Ascending aorta (tissue), 2 donors: ENCODE data around the gene PPIA. TPM values are rescaled to one million over a fixed set of nuclear protein-coding genes. Genes with fewer than 3 reads are reported as not detected.
A peak's percentile ranks its signal among the peaks of the same experiment; 100 is the strongest.

Source experiments
- DNase-seq, 2 donors: peaks; one replicate each; pipeline ENCODE4 v3.0.0-alpha.2; 2019; ENCODE audit warnings: low spot score in 2 of 2
- H3K27ac ChIP-seq, 2 donors: fragments of 200-600 bp; sonication (generic); one replicate each; pipeline ENCODE4 v1.5.1; 2016 to 2017; ENCODE audit warnings: mild to moderate bottlenecking in 1 of 2
- H3K27me3 ChIP-seq: fragments of 200-600 bp; sonication (generic); one replicate; pipeline ENCODE4 v1.5.1; 2017
- H3K36me3 ChIP-seq, 2 donors: fragments of 200-600 bp; sonication (generic); one replicate each; pipeline ENCODE4 v1.5.1; 2016
- H3K4me1 ChIP-seq, 2 donors: fragments of 200-600 bp; sonication (generic); one replicate each; pipeline ENCODE4 v1.5.1; 2016 to 2017; ENCODE audit warnings: mild to moderate bottlenecking in 1 of 2
- H3K4me3 ChIP-seq, 2 donors: fragments of 200-600 bp; sonication (generic); one replicate each; pipeline ENCODE4 v1.5.1; 2016 to 2017; ENCODE audit warnings: mild to moderate bottlenecking in 1 of 2
- H3K9me3 ChIP-seq, 2 donors: fragments of 200-600 bp; sonication (generic); one replicate each; pipeline ENCODE4 v1.5.1; 2016
- CTCF ChIP-seq, 3 experiments: fragments of 200-600 bp in 2 of 3; fragments of 450-650 bp in 1 of 3; sonication (generic) in 2 of 3; IDR thresholded peaks; one replicate each; pipeline ENCODE4 v1.5.1; 2016 to 2019; ENCODE audit warnings: antibody characterized with exemption in 3 of 3, mild to moderate bottlenecking in 1 of 3, moderate library complexity in 1 of 3
- intact Hi-C: fragments of 100-400 bp; cut with DNase I; formaldehyde crosslinking; loops from one replicate; pipeline ENCODE4 v1.15.1; 2023
- total RNA-seq: library from RNA; depleted of rRNA; stranded (reverse); fragments of >200 nt; gene quantifications from one replicate; pipeline ENCODE4 v1.1.0, GENCODE V29; 2016

The PPIA gene
- total RNA-seq, 1 donor from 2014 or later = 945 TPM

DNA sequence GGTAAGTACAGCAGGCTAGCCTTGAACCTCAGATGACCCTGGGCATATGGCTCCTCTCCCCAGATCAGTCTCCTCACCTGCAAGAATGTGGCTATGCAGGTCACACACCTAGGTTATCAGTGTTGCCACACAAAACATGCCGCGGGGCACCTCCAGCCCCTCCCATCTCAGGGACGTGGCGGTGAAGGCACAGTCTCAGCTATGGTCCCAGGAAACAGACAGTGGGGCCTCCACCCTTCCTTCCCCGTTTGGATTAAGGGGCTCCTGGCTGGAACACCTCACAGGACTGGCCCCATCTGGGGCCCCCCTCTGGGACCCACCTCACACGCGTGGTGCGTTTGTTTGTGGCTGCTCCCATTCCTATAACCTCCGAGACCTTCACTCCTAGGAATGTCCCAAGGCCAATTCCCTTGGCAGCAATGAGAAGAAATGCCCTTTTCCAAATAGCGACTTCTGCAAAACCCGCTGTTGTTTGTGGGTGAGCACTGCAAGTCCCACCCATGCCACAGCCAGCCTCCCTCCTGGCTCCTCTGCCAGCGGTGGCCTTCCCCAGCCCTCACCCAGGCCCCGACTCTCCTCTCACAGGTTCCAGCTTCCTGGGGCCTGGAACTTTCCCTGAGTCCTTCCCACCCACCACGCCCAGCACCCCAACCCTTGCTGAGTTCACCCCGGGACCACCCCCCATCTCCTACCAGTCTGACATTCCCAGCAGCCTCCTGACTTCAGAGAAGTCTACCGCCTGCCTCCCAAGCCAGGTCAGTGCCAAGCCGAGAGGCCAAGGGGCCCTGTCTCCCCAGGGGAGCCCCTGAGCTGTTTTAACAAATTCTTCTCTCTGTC, 30.7 kb upstream of the PPIA start:
- Histone ChIP-seq H3K4me1 (peaks cover 10 to 25% of the 10 kb centered on the region in 2 donors), H3K27ac (no peak overlapping the region), H3K36me3 (peaks cover 66 to 68% of the 10 kb centered on the region in 2 donors), H3K27me3 (no peaks in the 10 kb centered on the region), H3K4me3 (no peak overlapping the region), H3K9me3 (no peaks in the 10 kb centered on the region)
- no peak for DNase-seq
- intact Hi-C loops = no loop called here
- no peak for TF ChIP-seq CTCF (IDR thresholded peaks at IDR 0.05)

GRCh38 chr7:44766416-44766801, 30.1 kb upstream of the PPIA start:
- H3K27me3 ChIP-seq = no peaks in the 10 kb centered on the region
- H3K9me3 ChIP-seq = no peaks in the 10 kb centered on the region
- H3K36me3 ChIP-seq = peaks cover 60 to 62% of the 10 kb centered on the region in 2 donors
- H3K27ac ChIP-seq = no peak overlapping the region
- peaks cover 10 to 25% of the 10 kb centered on the region in 2 donors for H3K4me1 ChIP-seq
- TF ChIP-seq CTCF (IDR thresholded peaks at IDR 0.05) = no peak
- no peak for DNase-seq
- intact Hi-C loops = no loop called here
- no peak overlapping the region for H3K4me3 ChIP-seq

DNA sequence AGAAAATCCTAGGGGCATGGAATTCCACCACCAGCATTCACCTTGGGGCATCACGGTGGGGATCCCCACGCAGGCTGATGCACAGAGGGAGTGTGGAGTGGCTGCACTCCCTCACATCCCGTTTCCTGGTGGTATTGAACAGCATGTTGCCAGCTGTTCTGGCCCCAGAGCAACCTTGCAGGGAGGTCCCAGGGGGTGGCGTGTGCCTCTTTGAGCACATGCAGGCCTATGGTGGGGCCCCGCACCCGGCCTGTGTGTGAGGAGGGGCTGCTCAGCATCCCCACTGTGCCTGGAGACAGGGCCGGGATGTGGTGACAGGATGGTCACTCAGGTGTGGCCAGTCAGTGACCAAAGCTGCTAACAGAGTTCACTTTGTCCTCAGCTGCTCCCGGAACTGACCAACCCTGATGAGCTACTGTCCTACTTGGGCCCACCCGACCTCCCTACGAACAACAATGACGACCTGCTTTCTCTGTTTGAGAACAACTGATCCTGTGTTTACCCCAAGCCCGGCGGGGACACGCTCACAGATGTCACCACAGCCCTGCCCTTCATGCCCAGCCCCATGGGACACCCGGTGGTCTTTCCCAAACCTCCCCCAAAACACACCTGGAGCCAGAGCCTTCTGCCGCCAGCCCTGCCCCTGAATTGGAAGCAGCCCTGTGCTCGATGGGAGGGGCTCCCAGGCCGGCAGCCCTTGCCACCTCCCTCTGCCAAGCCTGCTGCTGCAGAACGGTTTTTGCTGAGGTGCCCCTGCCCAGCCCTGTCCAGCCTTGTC, 29.2 kb upstream of the PPIA start:
- peaks cover 10 to 25% of the 10 kb centered on the region in 2 donors for H3K4me1 ChIP-seq
- no peak for DNase-seq
- H3K27me3 ChIP-seq = no peaks in the 10 kb centered on the region
- peak overlapping the region; percentile 52 to 67 for H3K27ac ChIP-seq
- intact Hi-C loops = no loop called here
- H3K9me3 ChIP-seq = no peaks in the 10 kb centered on the region
- no peak overlapping the region for H3K4me3 ChIP-seq
- H3K36me3 ChIP-seq = peaks cover 50 to 52% of the 10 kb centered on the region in 2 donors
- no peak for TF ChIP-seq CTCF (IDR thresholded peaks at IDR 0.05)

GRCh38 chr7:44767912-44768627, 28.4 kb upstream of the PPIA start:
- H3K27me3 ChIP-seq = no peaks in the 10 kb centered on the region
- DNase-seq = no peak
- intact Hi-C loops = loop anchor here (1.0 to 2.0 kb wide), 2 partner anchors 19 to 29 kb away; partner anchors contain the start of gene ZMIZ2
- no peak for TF ChIP-seq CTCF (IDR thresholded peaks at IDR 0.05)
- peak overlapping the region; percentile 52 to 67 for H3K27ac ChIP-seq
- H3K9me3 ChIP-seq = no peaks in the 10 kb centered on the region
- peak overlapping the region in 1 of 2 donors; percentile 6 for H3K4me3 ChIP-seq
- H3K36me3 ChIP-seq = peaks cover 43 to 45% of the 10 kb centered on the region in 2 donors
- H3K4me1 ChIP-seq = peaks cover 10 to 25% of the 10 kb centered on the region in 2 donors

DNA sequence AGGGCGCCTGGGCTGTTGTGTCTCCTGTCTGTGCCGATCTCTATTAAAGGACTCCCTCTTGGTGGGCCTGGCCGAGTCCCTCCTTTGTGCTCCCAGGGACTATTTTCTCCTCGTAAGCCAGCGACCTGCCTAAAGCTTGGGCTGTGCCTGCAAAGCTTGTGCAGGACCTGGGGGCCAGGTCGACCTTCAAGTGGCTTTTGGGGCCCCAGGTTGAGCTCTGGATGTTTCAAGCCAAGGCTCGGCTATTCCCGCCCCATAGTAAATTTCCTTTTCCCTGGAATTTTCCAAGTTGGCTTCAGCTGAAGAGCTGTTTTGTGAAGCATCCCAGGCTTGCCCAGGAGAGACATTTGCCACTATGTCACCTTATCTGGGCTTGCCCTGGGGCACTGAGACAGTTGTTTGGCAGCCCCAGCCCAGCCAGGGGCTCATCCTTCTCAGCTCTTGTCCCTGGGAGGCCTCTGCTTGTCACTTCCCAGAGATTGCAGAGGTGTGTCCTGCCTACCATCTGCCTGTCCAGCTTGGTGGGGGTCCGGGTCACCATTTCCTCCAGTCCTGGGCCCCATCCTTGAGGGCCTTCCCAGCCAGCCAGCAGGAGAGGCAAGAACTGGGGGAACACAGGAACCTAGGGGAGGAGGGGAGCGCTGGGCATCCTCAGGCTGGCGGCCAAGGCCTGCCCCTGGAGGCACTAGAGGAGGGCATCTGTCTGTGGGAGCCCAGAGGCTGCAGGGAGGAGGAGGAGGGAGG, 27.7 kb upstream of the PPIA start:
- Histone ChIP-seq H3K27me3 (no peaks in the 10 kb centered on the region), H3K4me3 (peak overlapping the region in 1 of 2 donors; percentile 6), H3K36me3 (peaks cover 36 to 38% of the 10 kb centered on the region in 2 donors), H3K9me3 (no peaks in the 10 kb centered on the region), H3K27ac (peak overlapping the region; percentile 52 to 67), H3K4me1 (peaks cover 10 to 25% of the 10 kb centered on the region in 2 donors)
- no peak for DNase-seq
- intact Hi-C loops = loop anchor here (1.0 to 2.0 kb wide), 2 partner anchors 20 to 29 kb away; partner anchors contain the start of gene ZMIZ2
- no peak for TF ChIP-seq CTCF (IDR thresholded peaks at IDR 0.05)
